HG03280 (cell line): ENCODE data around the gene ST3GAL4.
A peak's percentile ranks its signal among the peaks of the same experiment; 100 is the strongest.
"Not testable (repeated sequence)": the region's sequence is repeated elsewhere in the genome, so short reads cannot be mapped to it uniquely, and the experiment has no call there.

Experiments used
- ATAC-seq: cut with Tn5 transposase; IDR thresholded peaks from one replicate; pipeline ENCODE4 v1.9.1; 2021; ENCODE audit warnings: mild to moderate bottlenecking, moderate library complexity; ENCODE audit not compliant: unreplicated experiment

The ST3GAL4 gene

DNA sequence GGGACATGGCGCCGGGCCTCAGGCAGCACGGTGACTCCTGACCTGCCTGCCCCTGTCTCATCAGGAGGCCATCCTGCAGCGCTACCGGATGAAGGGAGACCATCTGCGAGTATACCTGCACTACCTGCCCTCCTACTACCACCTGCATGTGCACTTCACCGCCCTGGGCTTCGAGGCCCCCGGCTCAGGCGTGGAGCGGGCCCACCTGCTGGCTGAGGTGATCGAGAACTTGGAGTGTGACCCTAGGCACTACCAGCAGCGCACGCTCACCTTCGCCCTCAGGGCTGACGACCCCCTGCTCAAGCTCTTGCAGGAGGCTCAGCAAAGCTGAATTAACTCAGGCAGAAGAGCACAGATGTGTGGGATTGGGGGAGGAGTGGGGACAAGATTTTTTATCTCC lies 10.2 kb upstream of the ST3GAL4 start:
- no peak for ATAC-seq

DNA sequence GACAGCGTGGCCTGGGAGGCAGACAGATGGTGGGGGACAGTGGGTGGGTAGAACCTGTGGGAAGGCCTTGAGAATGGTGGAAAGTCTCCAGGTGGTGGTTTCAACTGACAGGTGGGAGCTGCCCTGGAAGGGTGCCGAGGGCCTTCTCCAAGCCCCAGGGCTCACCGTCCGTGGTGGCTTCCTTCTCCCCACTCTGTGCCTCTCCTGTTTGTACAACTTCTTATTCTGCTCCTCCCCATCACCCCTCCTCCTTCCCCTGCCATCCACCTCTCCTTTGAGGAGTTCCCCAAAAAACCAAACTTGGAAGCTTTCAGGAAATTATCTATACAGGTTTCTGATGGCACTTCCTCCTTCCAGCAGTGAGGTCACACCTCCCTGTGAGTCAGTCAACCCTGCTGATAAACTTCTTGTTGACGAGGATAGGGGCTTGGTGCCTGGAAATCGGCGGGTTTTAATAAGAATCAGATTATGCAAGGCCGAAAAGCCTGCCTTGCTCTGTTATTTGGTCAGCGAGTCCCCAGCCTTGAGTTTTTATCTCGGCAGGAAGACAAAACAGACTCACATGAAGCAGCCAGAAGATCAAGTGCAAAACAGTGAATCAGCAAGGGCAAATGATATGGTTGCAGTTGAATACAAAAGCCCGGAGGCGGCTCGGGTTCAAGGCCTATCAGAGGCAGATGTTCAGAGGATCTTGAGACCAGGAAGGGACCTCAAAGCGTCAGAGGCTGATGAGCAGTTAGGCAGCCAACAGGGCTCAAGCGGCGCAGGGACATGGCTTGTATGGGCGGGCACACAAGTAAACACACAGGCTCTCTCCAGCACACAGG lies 9.5 kb upstream of the ST3GAL4 start:
- ATAC-seq, result no peak

DNA sequence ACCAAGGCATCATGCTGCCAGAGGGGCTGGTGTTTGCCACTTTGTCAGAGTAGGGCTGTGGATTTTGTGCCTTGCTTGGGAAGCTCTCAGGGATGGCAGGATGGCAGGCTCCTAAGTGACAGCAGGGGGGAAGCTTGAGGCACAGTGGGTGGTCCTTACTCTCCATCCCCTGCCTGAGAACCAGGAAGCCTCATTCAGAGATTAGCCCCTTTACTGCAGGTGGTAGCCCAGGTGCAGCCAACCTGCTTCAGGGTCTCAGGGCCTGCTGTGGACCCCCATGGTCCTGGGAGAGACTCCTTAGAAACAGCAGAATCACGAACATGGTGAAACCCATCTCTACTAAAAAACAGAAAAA lies 8.9 kb upstream of the ST3GAL4 start:
- ATAC-seq, result no peak

DNA sequence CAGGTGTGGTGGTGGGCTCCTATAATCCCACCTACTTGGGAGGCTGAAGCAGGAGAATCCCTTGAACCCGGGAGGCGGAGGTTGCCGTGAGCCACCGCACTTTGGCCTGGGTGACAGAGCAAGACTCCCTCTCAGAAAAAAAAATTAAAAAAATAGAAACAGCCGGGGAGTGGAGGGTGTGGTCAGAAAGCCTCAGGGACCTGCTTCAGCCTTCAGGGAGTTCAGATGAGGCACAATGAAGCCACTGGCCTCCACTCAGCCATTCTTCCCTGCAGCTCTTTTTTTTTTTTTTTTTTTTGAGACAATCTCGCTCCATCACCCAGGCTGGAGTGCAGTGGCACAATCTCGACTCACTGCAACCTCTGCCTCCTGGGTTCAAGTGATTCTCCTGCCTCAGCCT lies 8.5 kb upstream of the ST3GAL4 start:
- ATAC-seq, result not testable (repeated sequence)

DNA sequence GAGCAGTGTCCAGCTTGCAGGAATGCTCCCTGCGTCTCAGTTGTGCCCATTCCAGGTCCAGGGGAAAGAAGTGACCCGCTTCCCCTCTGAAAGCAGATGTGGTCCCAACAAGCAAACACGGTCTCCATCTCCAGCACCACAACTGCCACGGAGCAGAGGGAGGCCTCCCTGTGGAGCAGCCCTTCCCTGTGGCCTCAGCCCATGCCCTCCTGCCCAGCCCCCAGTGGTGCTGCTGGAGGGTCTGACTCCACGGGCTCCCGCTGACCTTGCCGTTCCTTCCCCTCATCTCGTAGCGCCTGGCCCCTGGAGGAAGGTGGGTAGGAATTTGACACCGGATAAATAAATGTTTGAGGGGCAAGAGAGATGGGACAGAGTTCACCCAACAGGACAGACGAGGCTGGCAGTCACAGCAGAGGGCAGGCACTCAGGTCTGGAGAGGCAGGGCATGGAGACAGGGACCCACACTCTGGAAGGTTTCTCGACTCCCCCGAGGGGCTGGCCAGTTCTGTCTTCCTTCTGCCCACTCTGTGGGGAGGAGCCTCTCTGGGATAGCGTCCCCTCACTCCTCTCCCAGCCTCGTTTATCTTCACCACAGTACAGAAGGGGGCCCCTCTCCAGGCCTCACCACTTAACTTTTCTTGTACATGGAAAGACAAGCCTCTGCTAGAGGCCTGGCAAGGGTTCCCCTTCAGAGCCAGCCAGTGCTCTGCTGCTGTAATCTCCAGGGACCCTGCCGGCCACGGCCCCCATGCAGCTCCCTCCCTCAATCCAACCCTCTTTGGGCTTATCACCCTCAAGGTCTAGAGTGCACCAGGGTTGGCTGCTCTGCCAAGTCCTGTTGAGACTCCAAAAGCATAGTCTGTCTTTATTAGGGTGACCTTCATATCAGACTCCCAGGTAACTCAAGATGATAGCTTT lies 7.5 kb upstream of the ST3GAL4 start:
- ATAC-seq, result no peak

DNA sequence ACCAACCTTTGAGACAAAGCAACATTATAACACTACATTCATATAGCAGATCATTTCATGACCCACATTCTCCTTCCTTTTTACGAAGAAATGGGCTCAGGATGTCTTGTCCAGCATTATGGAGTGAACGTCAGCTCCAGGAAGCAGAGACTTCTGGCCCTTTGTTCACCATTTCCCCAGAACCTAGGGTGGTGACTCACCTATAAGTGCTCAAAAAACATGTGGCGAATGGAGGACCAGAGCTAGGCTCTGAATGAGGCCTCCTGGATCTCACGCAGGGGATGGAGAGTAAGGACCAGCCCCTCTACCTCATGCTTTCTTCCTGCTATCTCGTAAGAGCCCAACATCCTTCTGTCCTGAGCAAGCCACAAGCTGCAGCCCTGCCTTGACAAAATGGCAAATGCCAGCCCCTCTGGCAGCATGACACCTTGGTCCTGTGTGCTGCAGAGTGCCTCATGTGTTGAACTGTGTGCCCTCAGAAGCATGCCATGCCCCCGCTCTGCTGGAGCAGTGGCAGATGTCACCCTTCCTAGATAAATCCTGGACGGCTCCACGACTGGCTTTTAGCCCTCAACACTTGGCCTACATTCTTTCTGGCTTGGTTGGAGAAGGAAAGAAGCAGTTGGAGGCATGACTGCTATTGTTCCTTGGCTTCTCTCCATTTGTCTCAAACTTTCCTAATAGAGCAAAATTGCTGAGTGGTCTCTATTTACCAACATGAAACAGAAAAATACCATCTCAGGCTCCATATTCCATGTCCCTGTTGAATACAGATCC lies 6.5 kb upstream of the ST3GAL4 start:
- no peak for ATAC-seq

DNA sequence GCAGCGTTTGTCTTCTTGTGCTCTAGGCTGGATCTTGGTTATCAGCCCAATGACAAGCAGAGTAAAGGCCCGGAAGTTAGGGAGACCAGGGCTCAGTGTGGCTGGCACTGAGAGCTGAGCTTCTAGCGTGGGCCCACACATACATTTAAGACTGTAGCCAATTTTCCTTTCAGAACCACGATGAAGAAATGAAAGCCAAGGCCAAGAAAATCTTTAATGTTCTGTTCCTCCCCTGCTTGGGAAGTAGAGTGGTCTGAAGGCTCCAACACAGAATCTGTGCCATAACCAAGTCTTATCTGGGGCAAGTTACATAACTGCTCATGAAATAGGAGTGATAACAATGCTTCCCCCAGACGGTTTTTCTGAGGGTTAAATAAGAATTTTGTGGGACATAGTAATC lies 4.7 kb upstream of the ST3GAL4 start:
- ATAC-seq, result no peak

DNA sequence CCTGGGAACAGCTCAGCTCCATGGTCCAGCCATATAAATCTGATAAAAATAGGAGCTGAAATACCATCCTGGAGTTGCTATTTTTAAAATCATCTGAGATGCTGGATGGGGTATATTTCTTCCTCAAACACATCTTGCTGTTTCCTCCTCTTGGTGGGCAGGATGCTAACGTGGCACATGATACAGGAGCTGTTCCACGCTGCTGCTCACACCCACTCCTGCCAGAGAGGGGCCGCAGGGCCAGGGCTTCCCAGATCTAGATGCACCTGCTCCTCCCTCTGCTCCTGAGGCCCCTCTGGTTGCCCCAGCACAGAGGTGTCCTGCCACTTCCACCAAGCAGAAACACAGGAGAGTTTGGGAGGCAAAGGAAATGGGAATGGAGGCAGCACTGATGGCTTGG lies 3.3 kb upstream of the ST3GAL4 start:
- no peak for ATAC-seq

DNA sequence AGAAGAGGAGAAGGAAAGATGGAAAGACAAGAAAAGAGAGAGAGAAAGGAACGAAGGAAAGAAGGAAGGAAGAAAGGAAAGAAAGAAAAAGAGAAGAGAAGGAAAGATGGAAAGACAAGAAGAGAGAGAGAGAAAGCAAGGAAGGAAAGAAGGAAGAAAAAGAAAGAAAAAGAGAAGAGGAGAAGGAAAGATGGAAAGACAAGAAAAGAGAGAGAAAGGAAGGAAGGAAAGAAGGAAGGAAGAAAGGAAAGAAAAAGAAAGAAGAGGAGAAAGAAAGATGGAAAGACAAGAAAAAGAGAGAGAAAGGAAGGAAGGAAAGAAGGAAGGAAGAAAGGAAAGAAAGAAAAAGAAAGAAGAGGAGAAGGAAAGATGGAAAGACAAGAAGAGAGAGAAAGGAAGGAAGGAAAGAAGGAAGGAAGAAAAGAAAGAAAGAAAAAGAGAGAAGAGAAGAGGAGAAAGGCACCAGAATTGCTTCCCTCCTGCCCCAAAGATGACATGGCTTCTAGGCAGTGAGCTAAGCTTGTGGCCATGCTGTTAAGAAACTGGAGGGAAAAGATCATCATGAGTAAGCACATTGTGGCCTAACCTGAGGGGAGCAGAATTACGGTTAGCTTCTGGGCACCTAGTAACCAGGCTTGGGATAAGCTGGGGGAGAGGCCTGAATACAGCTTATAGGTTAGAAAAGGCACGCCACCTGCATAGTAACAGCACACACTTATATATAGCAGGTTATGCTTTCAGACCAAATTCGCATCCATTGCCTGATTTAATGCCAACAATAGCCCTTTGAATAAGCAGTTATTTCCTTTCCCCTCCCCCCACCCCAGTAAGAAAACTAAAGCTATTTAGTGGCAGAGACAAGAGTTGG lies 2.3 kb upstream of the ST3GAL4 start:
- ATAC-seq, result no peak

DNA sequence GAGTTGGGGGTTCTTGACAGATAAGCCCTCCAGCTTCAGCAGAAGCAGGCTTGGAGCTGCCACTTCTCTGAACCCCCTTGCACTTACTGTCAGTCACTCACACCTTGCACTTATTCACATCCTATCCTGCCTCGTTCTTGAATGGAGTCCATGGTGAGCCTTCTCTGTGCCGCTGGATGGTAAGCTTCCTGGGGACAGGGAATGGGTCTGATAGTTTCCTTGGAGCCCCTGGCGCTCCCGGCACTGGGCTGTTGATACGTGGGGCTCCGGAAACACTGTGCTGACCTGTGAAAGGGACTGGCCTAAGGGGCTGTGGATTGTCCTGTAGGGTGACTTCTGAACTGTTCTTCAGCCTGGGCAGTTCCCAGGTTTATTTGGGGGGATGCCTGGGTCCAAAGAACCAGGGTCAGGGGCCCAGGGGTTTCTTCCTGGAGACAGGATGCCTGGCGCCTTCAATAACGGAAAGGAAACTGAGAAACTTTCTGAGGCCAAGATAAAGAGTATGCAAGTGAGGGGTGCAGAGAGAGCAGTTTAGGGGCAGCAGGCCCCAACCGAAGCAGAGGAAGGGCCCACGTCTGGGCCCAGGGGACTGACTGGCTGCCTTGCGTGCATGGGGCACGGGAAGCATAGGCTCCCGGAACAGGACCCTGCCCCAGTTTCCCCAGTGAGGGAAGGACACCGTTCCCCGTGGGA lies 709 bp upstream of the ST3GAL4 start:
- peak; percentile 33 for ATAC-seq

DNA sequence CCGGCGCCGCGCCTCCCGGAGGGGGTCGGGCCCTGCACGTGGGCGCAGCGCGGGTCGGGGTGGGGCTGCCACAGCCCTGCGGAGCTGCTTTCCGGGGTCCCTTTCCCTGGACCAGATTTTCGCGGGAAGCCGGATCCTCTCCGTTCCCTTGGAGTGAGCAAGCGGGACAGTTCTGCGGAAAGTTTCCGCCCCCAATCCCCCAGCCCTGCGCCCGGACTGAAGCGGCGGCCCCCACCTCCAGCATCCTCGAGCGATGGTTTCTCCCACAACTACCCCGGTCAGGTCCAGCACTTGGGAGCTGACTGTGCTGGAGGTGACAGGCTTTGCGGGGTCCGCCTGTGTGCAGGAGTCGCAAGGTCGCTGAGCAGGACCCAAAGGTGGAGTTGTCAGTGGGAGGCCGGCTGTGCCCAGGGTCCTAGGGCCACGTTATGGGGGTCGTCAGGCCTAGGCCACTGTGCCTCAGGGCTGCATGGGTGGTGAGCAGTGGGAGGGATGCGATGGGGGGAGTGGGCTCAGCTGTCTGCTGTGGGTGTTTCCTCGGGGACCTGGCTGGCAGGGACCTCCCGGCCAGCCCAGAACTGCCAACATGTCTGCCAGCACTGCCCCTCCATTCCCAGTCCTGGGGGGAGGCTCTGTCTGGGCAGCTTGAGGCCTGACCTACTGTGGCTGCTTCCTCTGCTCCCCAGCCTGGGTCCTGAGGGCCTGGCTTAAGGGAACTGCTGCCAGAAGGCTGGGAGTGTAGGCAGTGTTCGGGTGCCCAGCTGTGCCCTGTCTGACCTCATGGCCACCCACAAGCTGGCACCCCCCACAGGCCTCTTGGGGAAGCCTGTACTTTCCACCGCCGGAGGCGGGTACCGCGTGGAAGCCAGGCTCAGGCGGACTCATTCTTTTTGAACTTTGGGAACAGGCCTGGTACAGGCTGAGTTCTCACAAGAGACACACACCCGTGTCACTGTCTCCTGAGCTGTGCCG lies 726 bp downstream of the ST3GAL4 start:
- ATAC-seq, result peak; percentile 12

DNA sequence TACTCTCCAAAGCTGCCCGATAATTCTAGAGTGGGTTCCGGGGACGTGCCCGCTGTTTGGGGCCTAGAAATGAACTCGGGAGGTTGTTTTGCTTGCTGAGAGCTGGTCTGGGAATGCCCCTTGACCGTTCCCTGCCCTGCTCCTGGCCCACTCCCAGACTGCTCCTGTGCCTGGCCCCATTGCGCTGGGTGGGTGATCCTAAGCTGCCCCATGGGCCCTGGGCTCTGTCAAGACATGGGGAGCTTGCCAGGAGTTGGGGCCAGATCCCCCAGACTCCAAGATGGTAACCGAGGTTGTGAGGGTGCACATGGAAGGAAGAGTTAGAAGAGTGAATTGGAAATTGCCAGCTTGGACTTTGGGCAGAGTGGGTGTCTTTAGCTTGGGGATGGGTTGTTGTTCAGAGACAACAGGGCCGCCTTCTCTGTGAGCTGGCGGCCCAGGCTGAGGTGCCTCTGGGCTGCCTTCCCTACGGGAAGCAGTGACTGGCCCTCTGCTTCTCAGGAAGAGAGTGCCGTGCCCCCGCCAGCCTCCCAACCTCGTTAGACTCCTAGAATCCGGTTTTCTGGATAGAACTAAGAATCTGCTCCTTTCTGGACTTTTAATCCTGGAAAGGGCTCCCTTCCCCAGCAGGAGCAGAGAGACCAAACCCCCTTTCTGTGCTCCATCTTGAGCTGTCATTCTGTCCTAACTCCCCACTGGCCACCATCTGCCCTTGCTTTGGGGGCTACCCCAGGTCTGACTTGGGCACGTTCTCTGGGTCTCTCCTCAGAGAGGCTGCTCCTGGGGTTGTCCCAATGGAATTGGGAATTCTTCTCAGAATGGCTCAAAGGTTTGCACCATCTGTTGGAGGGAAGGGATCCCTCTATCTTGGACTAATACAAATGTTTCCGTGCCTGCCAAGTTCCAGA lies 1.8 kb downstream of the ST3GAL4 start:
- ATAC-seq, result no peak

DNA sequence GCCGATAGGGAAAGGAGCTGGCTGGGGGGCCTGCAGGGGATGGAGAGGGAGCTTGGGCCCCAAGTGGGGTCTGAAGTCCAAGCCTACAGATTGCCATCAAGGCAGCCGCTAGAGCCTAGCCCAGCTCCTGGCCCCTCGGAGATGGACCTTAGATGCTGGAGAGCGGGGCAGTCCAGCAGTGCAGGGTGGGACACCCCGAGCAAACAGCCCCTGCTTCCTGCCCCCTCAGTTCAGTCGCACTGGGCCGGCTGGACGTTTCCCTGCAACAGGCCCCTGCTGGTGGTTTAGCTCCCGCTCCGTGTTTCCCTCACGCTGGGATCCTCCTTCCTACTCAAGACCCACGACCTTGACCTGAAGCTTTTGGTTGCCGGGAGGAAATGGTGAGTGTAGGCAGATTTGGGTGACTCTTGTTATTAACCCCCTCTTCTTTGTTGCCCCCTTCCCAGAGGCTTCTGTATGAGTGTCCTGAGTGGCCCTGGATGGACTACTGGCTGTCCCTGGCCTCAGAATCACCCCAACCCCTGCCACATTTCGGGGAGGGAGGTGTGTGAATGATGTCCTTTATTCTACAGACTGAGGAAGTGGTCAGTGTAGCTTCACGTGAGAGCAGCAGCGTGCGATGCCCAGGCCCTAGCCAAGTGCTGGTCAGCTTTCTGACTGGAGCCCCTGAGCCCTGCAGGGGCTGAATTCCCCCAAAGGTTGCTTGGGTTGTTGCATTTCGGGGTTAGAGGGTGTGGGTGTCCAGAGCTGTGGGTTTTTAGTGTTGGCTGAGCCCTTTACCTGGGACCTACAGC lies 2.7 kb downstream of the ST3GAL4 start:
- no peak for ATAC-seq

DNA sequence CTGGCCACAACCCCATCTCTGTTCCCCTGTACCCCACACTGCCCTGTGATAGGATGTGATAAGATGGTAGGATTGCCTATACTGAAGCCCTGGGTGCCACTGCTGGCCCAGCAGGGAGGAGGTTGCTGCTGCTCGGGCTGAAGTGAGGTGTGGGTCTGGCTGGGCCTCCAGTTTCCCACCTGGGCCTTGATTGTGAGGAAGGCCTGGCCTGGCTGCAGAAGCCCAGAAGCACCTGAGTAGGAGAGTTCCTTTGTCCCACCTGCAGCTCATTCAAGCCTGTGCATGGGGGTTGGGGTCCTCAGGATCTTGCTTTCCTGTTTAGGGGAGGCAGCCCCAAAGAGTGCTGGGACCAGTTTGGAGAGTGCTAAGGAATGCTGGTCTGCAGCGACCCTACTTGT lies 3.3 kb downstream of the ST3GAL4 start:
- ATAC-seq, result no peak

DNA sequence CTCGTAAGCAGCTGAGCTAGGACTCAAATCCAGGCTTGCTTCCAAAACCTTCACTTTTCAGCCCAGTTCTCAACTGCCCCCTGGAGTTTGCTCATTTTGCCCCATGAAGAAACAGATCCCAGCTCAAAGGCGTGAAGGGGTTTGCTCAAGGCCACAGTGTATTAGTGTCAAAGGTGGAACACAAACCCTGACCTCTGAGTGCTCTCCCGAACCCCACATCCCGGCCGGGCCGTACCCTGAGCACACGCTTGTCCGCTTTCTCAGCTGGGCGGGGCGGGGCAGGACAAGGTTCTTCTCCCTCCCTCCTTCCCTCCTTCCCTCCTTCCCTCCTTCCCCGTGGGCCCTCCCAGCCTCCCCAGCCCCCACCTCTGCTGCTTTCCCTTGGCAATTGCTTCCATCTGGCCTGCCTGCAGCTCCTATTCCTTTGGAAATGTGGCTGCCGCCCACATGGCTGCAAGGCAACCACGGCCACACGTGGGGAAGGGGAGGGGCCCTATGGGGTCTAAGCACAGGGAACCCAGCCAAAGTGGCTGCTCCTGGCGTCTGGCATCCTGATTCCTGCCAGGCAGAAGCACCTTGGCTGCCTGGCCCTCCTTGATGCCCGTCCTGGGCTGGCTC lies 4.1 kb downstream of the ST3GAL4 start:
- ATAC-seq, result no peak

DNA sequence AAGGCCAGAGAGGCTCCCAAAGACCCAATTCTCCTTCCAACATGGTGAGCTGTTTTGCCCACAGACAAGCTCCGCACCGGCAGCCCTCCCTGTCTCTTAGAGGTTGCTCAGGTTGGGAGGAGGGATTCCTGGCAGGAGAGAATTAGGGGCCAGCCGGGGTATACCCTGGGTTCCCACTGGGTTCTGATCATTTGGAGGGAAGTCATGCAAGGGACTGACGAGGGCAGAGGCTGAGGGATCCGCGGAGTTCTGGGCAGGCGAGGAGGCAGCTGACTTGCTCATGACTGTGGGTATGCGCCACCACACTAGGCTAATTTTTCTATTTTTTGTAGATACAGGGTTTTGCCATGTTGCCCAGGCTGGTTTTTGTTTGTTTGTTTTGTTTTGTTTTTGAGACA lies 4.6 kb downstream of the ST3GAL4 start:
- ATAC-seq, result no peak
